IMR-90 (cell line): Measurements from ENCODE around the gene RAD51B. TPM values are rescaled to one million over a fixed set of nuclear protein-coding genes. Genes with fewer than 3 reads are reported as not detected.

Experiments
- ATAC-seq: fragments of 200-7000 bp; cut with Tn5 transposase; 2 replicates; pipeline ENCODE4 v1.9.1; 2020; ENCODE audit warnings: low read depth, mild to moderate bottlenecking, moderate library complexity
- BruUV-seq: library from RNA; stranded (reverse); fragments of 400-500 nt; replicated peaks from 2 replicates; lab custom pipeline; 2021; lab: Mats Ljungman, UMichigan
- CTCF ChIA-PET: fragments of 300-600 bp; formaldehyde crosslinking; extraction: SDS; loops from one replicate; lab custom pipeline; 2021; ENCODE audit warnings: antibody characterized with exemption; lab: Yijun Ruan, JAX
- POLR2A ChIA-PET: fragments of 300-600 bp; sonication (Branson Sonifier 250); formaldehyde crosslinking; loops from one replicate; lab custom pipeline; 2022; ENCODE audit warnings: antibody characterized with exemption; ENCODE audit not compliant: unreplicated experiment; lab: Charles Lee
- DNase-seq: peaks from one replicate; pipeline ENCODE4 v3.0.0; 2013
- H2AFZ ChIP-seq: replicated peaks from 2 replicates; pipeline ENCODE3; 2013; ENCODE audit warnings: low read length, mild to moderate bottlenecking; ENCODE audit not compliant: poor library complexity
- H2AK5ac ChIP-seq: 2 replicates; pipeline ENCODE4 v1.6.1; 2013; ENCODE audit warnings: low read depth, low read length, inconsistent platforms
- H2AK9ac ChIP-seq: replicated peaks from 2 replicates; pipeline ENCODE3; 2013; ENCODE audit warnings: mild to moderate bottlenecking, low read depth, low read length, moderate library complexity; ENCODE audit not compliant: poor library complexity
- H2BK120ac ChIP-seq: 2 replicates; pipeline ENCODE4 v1.6.1; 2013; ENCODE audit warnings: low read depth, low read length, inconsistent platforms
- H2BK15ac ChIP-seq: 3 replicates; pipeline ENCODE4 v1.6.1; 2013; ENCODE audit warnings: low read depth, low read length, inconsistent platforms
- H2BK20ac ChIP-seq: 2 replicates; pipeline ENCODE4 v1.6.1; 2013; ENCODE audit warnings: low read depth, mild to moderate bottlenecking, inconsistent platforms, low read length, moderate library complexity
- H2BK5ac ChIP-seq: 2 replicates; pipeline ENCODE4 v1.6.1; 2013; ENCODE audit warnings: mild to moderate bottlenecking, low read depth, low read length, inconsistent platforms; ENCODE audit not compliant: poor library complexity, severe bottlenecking
- H3K14ac ChIP-seq: replicated peaks from 2 replicates; pipeline ENCODE4 v1.6.1; 2013; ENCODE audit warnings: low read depth, low read length, inconsistent platforms
- H3K18ac ChIP-seq: 2 replicates; pipeline ENCODE4 v1.6.1; 2013; ENCODE audit warnings: low read depth, low read length, control low read depth
- H3K23ac ChIP-seq: 2 replicates; pipeline ENCODE4 v1.6.1; 2013; ENCODE audit warnings: low read depth, low read length, inconsistent platforms
- H3K27ac ChIP-seq: 2 replicates; pipeline ENCODE4 v1.5.1; 2013; ENCODE audit warnings: mild to moderate bottlenecking, control low read depth, low read length; ENCODE audit not compliant: insufficient read depth
- H3K27me3 ChIP-seq: 2 replicates; pipeline ENCODE4 v1.6.1; 2013; ENCODE audit warnings: low read length; ENCODE audit not compliant: control insufficient read depth, insufficient read depth
- H3K36me3 ChIP-seq: 2 replicates; pipeline ENCODE4 v1.6.1; 2013; ENCODE audit warnings: low read length, mixed read lengths; ENCODE audit not compliant: control insufficient read depth, insufficient read depth
- H3K4ac ChIP-seq: 2 replicates; pipeline ENCODE4 v1.6.1; 2013; ENCODE audit warnings: low read depth, low read length, inconsistent platforms
- H3K4me1 ChIP-seq: 2 replicates; pipeline ENCODE4 v1.6.1; 2013; ENCODE audit warnings: low read length, mixed read lengths; ENCODE audit not compliant: control insufficient read depth, insufficient read depth
- H3K4me2 ChIP-seq: 2 replicates; pipeline ENCODE4 v1.6.1; 2013; ENCODE audit warnings: low read depth, mild to moderate bottlenecking, control low read depth, low read length, moderate library complexity
- H3K4me3 ChIP-seq: 2 replicates; pipeline ENCODE4 v1.5.1; 2013; ENCODE audit warnings: low read depth, mild to moderate bottlenecking, control low read depth, low read length, moderate library complexity; ENCODE audit not compliant: insufficient read depth
- H3K56ac ChIP-seq: 2 replicates; pipeline ENCODE4 v1.6.1; 2013; ENCODE audit warnings: low read length, inconsistent platforms; ENCODE audit not compliant: insufficient read depth; ENCODE audit errors: extremely low read depth
- H3K79me1 ChIP-seq, 2 experiments: 2 replicates each; pipeline ENCODE4 v1.6.1; 2013; ENCODE audit warnings: low read length in 2 of 2, inconsistent platforms in 1 of 2, low read depth in 1 of 2
- H3K9ac ChIP-seq: 2 replicates; pipeline ENCODE4 v1.6.1; 2013; ENCODE audit warnings: low read depth, low read length, control low read depth
- H3K9me1 ChIP-seq: 2 replicates; pipeline ENCODE4 v1.6.1; 2013; ENCODE audit warnings: low read length, inconsistent platforms; ENCODE audit not compliant: insufficient read depth
- H3K9me3 ChIP-seq: 2 replicates; pipeline ENCODE4 v1.6.1; 2013; ENCODE audit warnings: low read length; ENCODE audit not compliant: control insufficient read depth, insufficient read depth
- H4K20me1 ChIP-seq: 2 replicates; pipeline ENCODE4 v1.6.1; 2013; ENCODE audit warnings: low read length, inconsistent platforms; ENCODE audit not compliant: insufficient read depth
- H4K5ac ChIP-seq: 2 replicates; pipeline ENCODE4 v1.6.1; 2013; ENCODE audit warnings: mild to moderate bottlenecking, low read depth, low read length, control low read depth
- H4K8ac ChIP-seq, 2 experiments: 2 replicates each; pipeline ENCODE4 v1.6.1; 2013; ENCODE audit warnings: low read depth in 2 of 2, low read length in 2 of 2, control low read depth in 1 of 2, inconsistent platforms in 1 of 2
- H4K91ac ChIP-seq: 2 replicates; pipeline ENCODE4 v1.6.1; 2013; ENCODE audit warnings: low read depth, low read length, inconsistent platforms; ENCODE audit not compliant: insufficient read depth
- MAZ ChIP-seq: IDR thresholded peaks from 2 replicates; pipeline ENCODE4 v1.6.1; 2012; ENCODE audit warnings: low read depth, mild to moderate bottlenecking, low read length, improper control_type of control experiment, moderate library complexity, borderline replicate concordance
- WGBS, 2 experiments: methylation state at CpG; one replicate each; pipeline versions ENCODE4 v1.1.5 to v1.1.7; 2013; ENCODE audit warnings: missing lambda C conversion rate in 2 of 2; ENCODE audit not compliant: insufficient read length in 1 of 2; ENCODE audit errors: extremely low coverage in 2 of 2; 5-methylcytosine and 5-hydroxymethylcytosine counted together
- dilution Hi-C: fragments of 300-500 bp; cut with HindIII; formaldehyde crosslinking; loops from one replicate; pipeline ENCODE4 v1.14.3; 2018; ENCODE audit warnings: low sequenced_read_pairs; ENCODE audit not compliant: unreplicated experiment
- in situ Hi-C: fragments of 300-500 bp; cut with MboI; formaldehyde crosslinking; loops from 3 replicates; pipeline ENCODE4 v1.14.3; 2019; ENCODE audit warnings: low sequenced_read_pairs, inconsistent platforms, mixed read lengths
- intact Hi-C: fragments of 100-400 bp; cut with micrococcal nuclease; formaldehyde crosslinking; loops from 2 replicates; pipeline ENCODE4 v1.10.0; 2022
- polyA plus RNA-seq, 3 experiments: library from polyadenylated mRNA; depleted of rRNA; stranded (reverse); fragments of >200 nt; gene quantifications; 2 replicates each; pipeline ENCODE4 v1.2.3, GENCODE V29; 2012; ENCODE audit warnings: low replicate concordance in 1 of 3
- total RNA-seq: library from RNA; depleted of rRNA; stranded (reverse); fragments of >200 nt; gene quantifications from 2 replicates; pipeline ENCODE4 v1.2.3, GENCODE V29; 2012

RAD51B gene
- total and polyA plus RNA-seq, 2 of the 4 experiments (the other 2 are of a cell fraction): 5.1 to 18.8 TPM

- Histone ChIP-seq H3K9me3 (no peaks in the 10 kb centered on the region), H3K27ac (no peak overlapping the region), H3K4me3 (no peak overlapping the region), H2BK20ac (no peak overlapping the region), H3K79me1 (peaks cover 0 to 4% of the 10 kb centered on the region in 2 experiments; a peak in 1 of 4 replicates), H3K36me3 (no peaks in the 10 kb centered on the region), H4K20me1 (no peaks in the 10 kb centered on the region), H4K91ac (no peak overlapping the region), H3K23ac (no peak overlapping the region), H3K9ac (no peak overlapping the region), H3K4me2 (no peak overlapping the region), H3K56ac (no peak overlapping the region), H3K9me1 (peaks cover 11% of the 10 kb centered on the region), H2AK5ac (no peak overlapping the region), H2BK120ac (no peak overlapping the region), H2AK9ac (no peak overlapping the region), H3K18ac (no peak overlapping the region), H2BK5ac (no peak overlapping the region), H4K8ac (no peak overlapping the region), H2BK15ac (no peak overlapping the region), H2AFZ (no peak overlapping the region), H3K27me3 (no peaks in the 10 kb centered on the region), H4K5ac (no peak overlapping the region), H3K4me1 (peaks cover 23% of the 10 kb centered on the region), H3K4ac (no peak overlapping the region), H3K14ac (no peak overlapping the region)
- dilution Hi-C loops (no loop called here), in situ Hi-C loops (no loop called here), intact Hi-C loops (no loop called here)
- CTCF ChIA-PET: interaction anchor here (0.7 kb wide), 1 partner anchor 384 kb away, joined by 3 read pairs; no protein-coding TSS in a partner anchor
- ATAC-seq (no peak), DNase-seq (no peak)
- no CpG with 5 or more reads among the region's 1 CpG for WGBS, 2 experiments
- no TSS peak for BruUV-seq
- no peak for TF ChIP-seq MAZ
- POLR2A ChIA-PET: no interaction called here
These were observed 584.6 kb downstream of the RAD51B start for GRCh38 chr14:68404146-68404527.
